GM21390 (cell line): ENCODE data around the gene C5orf63.
"Not testable (repeated sequence)": the region's sequence is repeated elsewhere in the genome, so short reads cannot be mapped to it uniquely, and the experiment has no call there.

ENCODE experiments used
- ATAC-seq: cut with Tn5 transposase; IDR thresholded peaks from one replicate; pipeline ENCODE4 v1.9.1; 2021; ENCODE audit not compliant: unreplicated experiment

C5orf63 gene

DNA sequence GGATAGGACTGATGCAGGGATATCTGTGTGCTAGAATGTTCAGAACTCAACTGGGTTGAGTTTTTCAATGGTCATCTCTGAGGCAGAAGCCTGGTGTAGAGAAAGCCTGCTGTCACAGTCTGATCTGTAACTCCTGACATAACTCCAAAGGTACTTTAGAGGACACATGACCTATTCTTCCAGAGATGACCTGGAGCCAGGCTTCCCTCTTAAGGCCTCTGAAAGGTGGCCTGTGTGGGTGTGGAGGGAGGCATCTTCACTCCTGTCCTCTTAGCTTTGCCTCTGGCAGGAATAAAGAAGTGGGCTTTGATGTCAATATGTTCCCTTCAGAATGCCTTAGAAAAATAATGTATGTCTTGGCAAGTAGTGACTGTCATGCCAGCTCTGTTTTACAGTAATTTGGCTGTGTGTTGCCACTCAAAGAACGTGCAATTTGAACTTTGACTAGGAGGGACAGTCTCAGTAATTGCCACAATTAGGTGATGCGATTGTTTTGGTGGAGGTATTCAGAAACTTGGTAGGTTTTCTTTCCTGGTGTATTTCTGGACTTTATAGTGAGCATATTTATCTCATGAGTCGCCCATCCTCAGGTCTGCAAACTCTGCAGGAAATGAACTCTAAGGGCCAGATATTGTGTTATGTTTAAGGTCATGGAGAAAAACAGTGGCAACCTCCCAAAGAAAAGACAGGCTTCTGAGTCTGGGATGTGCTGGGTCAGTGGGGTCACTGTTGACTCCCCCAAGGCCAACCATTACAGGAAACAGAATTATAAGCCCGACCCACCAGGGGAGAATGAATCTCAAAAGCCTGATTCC, 3.2 kb upstream of the C5orf63 start:
- ATAC-seq, result no peak

- ATAC-seq, result no peak
These were observed 1.2 kb upstream of the C5orf63 start for GRCh38 chr5:127074466-127074865.

GRCh38 chr5:127070243-127070642, 3.1 kb downstream of the C5orf63 start:
- ATAC-seq, result no peak

GRCh38 chr5:127068493-127069214, 4.6 kb downstream of the C5orf63 start:
- ATAC-seq, result no peak

- no peak for ATAC-seq
These were observed 6.6 kb downstream of the C5orf63 start for GRCh38 chr5:127066721-127067120.

GRCh38 chr5:127064253-127064840, 9.0 kb downstream of the C5orf63 start:
- ATAC-seq, result no peak

DNA sequence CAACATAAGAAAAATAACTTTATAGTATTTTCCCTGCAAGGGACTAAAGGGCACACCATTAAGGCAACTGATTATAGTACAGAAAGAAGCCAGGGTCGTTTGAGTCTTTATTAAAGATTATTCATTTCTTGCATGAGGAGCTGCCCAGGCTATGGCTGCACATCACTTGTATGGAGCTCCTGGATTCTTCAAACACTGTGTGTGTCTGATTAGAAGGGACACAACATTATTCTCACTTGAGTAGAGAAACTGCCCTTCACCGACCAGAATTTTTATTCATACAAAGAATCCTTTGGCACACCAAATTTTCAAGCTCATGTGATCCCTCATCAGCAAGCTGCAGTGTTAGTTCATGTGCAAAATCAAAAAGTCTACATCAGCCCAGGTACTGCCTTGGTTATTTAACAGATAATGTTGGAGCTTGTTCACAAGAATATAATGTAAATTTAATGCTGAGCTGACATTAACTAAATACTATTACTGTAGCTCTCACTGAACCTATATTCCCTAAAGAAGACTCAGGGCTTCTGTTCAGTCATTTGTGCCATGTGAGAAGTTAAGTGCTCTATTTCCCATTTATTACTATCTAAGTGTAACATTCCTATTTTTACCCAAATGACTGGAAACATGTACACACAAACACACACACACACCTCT, 9.9 kb downstream of the C5orf63 start:
- ATAC-seq, result no peak

- no peak for ATAC-seq
These were observed 11.3 kb downstream of the C5orf63 start for GRCh38 chr5:127061956-127062355.

- no peak for ATAC-seq
These were observed 11.8 kb downstream of the C5orf63 start for GRCh38 chr5:127061537-127061936.

- no peak for ATAC-seq
These were observed 12.8 kb downstream of the C5orf63 start for GRCh38 chr5:127060470-127060985.

DNA sequence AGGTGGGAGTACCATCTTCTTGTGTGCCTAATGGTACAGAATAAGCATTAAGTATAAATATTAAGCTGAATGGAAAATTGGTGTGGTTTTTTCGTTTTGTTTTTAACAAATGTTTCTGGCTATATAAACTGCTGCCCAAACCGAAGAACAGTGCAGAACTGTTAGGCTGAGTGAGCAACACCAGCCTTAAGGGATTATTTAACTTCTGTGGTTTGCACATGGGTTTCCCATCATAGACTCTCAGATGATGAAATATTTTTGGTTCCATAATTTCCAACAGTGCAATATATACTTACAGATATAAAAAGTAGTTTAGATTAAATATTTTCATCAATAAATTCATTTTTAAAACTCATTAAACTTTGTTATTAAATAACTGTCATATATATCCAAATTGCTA, 16.4 kb downstream of the C5orf63 start:
- no peak for ATAC-seq

DNA sequence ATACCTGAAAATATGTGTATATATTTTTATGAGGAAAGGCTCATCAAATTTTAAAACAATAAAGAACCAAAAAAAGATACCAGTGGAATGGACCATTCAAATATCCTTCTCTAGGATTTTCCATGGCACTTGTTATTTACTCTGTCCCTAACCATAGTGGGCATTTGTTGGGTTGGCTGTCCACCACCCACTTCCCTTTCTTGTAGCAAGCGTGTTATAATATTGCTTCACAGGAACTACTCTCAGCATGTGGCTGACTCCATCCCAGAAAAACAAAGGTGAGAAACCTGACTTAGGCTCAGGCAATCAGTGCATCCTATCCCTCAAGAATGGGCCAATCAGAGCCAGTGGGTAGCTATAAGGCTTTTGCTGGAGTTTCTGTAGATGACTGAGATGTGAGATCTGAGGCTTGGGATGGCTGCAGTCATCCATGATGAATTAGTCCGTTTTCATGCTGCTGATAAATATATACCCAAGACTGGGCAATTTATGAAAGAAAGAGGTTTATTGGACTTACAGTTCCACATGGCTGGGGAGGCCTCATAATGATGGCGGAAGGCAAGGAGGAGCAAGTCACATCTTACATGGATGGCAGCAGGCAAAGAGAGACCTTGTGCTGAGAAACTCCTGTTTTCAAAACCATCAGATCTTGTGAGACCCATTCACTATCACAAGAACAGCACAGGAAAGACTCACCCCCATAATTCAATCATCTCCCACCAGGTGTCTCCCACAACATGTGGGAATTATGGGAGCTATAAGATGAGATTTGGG, 17.2 kb downstream of the C5orf63 start:
- no peak for ATAC-seq

GRCh38 chr5:127053551-127053950, 19.8 kb downstream of the C5orf63 start:
- ATAC-seq, result not testable (repeated sequence)

DNA sequence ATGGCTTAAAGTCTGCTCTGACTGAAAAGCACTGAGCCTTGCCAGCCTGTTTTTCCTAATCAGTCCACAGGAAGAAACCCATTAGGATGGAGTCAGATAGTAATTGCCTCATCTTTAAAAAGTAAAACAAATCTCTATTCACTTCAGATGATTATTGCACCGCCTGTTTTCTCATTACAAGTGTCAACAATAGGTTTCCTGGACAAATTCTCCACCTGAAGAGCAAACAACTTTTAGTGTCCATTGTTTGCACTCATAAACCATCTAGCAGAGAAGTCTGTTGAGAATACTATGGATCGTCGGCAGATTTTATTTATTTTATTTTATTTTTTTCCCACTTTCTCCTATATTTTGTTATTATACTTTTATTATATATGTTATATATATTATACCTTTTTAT, 20.3 kb downstream of the C5orf63 start:
- no peak for ATAC-seq

DNA sequence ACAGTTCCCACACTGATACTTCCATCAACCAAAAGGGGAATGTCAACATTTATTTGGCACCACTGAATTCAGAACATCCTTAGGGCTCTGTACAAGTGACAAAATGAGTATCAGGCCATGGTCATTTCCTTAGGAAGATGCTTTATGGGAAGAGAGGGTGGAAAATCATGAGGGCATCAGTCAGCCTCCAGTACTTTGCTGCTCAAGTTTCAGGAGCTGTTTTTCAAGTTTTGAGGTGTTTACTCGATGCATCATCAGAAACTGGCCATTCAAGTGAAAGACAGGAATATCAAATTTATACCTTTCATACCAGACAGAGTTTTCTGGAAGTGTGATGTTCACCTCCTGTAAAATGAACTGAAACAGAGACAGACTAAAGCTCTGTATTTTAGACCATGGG, 21.7 kb downstream of the C5orf63 start:
- ATAC-seq, result no peak

DNA sequence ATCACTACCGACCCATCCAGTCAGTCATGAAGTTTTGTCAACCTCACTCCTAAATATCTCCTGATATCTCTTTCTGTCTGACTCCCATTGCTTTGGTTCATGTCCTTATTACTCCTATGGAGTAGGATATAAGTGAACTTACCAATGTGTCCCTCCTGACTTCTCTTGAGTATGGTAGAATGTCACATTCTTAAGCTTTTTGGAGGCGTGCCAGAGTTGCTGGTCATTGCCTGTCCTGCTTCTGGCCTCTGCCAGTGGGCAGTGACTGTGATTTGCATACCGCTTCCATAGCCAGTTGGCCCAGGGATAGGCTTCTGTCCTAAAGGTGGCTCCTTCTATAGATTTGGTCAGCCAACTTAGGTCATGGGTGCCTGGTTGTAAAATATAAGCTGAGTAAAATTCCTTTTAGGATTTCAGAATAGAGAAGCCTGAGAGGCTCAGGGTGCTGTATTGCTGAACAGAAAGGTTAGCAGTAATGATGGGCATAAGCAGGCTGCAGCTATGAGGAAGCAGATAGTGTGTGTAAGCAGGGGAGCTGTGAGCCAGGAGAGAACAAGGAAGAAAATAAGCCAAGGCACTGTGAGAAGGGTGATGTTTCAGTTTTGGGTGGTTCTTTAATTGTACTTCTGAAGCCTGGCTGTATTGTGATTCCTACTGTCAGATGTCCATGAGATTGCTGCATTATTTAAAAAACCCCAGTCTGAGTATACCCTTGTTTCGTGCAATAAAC, 26.8 kb downstream of the C5orf63 start:
- no peak for ATAC-seq

- no peak for ATAC-seq
These were observed 30.7 kb downstream of the C5orf63 start for GRCh38 chr5:127042593-127042992.

GRCh38 chr5:127041571-127041970, 31.7 kb downstream of the C5orf63 start:
- ATAC-seq, result no peak

- ATAC-seq, result no peak
These were observed 32.3 kb downstream of the C5orf63 start for GRCh38 chr5:127040796-127041520.
